Fibroblast of mammary gland (primary cell): Measurements from ENCODE around the gene SAXO2.

Experiments used
- DNase-seq: peaks from one replicate; pipeline ENCODE4 v3.0.0-alpha.2; 2010; ENCODE audit warnings: low read depth
- H3K4me3 ChIP-seq: 2 replicates; pipeline ENCODE4 v1.5.1; 2011; ENCODE audit warnings: low read depth, mild to moderate bottlenecking, low read length, moderate library complexity; ENCODE audit not compliant: control insufficient read depth
- TF ChIP-seq, protein P1 (sequence below): conservative IDR thresholded peaks from 2 replicates; pipeline ENCODE4 v1.5.1; 2011; ENCODE audit warnings: low read depth, low read length, inconsistent platforms; ENCODE audit not compliant: control insufficient read depth, insufficient read depth

Gene SAXO2

DNA sequence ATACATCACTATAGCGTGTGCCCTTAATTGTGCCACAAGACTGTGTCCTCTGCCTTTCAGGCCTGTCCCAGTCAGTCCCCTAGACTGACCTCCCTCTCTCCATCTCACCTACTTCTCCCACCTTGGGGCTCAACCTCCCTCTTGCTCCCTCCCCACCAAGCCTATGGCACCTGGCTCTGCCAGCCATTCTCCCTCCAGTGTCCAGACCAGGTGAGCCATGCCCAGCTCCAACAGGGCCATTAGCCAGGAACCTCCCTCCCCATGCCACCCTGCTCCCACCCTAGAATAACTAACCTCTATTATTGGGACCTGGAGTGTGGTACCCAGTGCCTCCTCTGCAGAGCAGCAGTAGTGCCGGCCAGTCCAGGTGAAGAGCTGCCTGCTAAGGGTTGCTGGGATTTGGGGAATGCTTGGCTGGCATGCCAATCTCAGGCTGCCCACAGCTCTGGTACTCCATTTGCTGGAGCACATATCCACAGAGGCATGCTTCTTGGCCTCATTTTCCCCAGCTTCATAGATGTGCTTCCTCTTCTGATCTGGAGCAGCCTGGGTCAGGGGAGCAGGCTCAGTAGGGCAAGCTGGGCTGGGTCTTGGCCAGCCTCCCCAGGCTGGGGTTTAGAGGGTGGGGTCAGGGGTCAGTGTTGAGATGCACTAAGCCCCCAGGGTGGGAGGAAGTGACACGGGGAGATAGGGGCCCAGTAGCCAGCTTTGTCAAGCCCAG, 38.8 kb downstream of the SAXO2 start:
- DNase-seq = no peak
- no peak overlapping the region for H3K4me3 ChIP-seq
- TF ChIP-seq, protein P1, sequence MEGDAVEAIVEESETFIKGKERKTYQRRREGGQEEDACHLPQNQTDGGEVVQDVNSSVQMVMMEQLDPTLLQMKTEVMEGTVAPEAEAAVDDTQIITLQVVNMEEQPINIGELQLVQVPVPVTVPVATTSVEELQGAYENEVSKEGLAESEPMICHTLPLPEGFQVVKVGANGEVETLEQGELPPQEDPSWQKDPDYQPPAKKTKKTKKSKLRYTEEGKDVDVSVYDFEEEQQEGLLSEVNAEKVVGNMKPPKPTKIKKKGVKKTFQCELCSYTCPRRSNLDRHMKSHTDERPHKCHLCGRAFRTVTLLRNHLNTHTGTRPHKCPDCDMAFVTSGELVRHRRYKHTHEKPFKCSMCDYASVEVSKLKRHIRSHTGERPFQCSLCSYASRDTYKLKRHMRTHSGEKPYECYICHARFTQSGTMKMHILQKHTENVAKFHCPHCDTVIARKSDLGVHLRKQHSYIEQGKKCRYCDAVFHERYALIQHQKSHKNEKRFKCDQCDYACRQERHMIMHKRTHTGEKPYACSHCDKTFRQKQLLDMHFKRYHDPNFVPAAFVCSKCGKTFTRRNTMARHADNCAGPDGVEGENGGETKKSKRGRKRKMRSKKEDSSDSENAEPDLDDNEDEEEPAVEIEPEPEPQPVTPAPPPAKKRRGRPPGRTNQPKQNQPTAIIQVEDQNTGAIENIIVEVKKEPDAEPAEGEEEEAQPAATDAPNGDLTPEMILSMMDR = no peak

DNA sequence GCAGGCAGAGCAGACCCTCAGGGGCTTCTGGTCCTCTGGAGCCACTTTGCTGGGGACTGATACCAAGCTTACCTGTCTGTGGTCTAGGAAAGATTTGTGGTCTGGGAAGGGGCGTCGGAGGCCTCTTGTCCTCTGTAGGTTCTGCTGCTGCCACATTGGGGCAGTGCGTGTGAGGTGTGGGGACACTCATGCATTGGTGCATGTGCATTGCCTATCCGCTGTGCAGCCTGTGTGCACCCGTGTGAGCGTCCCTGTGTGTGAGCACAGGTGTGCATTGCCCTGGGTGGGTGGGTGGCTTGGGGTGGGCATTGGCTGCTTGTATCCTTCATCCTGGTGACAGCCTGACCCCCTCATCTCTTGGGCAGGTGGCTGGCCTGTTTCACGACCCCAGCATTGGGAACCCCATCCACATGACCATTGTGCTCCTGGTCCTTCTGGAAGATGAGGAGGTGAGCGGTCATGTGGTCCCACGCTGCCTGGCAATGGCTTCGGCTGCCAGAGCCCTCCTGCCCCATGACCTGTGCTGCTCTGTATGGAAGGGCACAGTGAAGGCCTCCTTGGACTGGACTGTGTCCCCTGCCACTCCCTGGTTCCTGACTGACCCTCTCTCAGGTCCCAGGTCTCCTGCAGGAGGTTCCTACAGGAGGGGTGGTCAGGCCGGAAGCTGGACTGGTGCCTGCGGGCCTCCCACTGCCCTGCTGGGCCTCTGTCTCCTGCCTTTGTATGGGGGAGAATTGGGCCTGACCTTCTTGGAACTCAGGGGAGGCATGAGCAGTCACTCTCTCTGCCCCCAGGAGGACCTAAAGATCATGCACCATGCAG, 41.5 kb downstream of the SAXO2 start:
- TF ChIP-seq, protein P1 = no peak
- DNase-seq = no peak
- H3K4me3 ChIP-seq = no peak overlapping the region

DNA sequence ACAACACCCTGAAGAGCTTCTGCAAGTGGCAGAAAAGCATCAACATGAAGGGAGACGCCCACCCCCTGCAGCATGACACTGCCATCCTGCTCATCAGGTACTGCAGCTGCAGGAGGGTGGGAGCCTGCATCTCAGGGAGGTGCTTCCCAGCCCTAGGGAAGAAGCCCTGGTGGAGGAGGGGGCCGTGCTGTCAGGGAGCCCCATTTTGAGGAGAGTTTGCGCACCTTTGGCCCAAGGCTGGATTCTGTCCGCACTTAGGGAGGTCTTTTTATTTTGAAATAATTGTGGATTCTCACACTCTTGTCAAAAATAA, 42.1 kb downstream of the SAXO2 start:
- TF ChIP-seq, protein P1 = no peak
- no peak overlapping the region for H3K4me3 ChIP-seq
- DNase-seq = no peak

DNA sequence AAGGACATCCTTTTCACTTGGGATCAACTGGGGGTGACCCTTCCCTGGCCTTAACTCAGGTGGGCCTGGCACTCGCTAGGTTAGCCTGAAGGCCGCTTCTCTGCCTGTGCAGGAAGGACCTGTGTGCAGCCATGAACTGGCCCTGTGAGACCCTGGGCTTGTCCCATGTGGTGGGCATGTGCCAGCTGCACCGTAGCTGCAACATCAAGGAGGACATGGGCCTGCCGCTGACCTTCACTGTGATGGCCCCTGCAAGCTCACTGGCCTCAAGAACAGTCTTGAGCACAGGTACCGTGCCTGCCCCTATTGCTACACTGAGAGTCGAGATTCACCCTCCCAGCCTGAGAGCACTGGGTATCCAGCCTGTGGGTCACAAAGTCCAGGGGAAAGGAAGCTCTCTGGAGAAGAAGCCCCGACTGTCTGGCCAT, 43.0 kb downstream of the SAXO2 start:
- DNase-seq = no peak
- TF ChIP-seq, protein P1 = no peak

DNA sequence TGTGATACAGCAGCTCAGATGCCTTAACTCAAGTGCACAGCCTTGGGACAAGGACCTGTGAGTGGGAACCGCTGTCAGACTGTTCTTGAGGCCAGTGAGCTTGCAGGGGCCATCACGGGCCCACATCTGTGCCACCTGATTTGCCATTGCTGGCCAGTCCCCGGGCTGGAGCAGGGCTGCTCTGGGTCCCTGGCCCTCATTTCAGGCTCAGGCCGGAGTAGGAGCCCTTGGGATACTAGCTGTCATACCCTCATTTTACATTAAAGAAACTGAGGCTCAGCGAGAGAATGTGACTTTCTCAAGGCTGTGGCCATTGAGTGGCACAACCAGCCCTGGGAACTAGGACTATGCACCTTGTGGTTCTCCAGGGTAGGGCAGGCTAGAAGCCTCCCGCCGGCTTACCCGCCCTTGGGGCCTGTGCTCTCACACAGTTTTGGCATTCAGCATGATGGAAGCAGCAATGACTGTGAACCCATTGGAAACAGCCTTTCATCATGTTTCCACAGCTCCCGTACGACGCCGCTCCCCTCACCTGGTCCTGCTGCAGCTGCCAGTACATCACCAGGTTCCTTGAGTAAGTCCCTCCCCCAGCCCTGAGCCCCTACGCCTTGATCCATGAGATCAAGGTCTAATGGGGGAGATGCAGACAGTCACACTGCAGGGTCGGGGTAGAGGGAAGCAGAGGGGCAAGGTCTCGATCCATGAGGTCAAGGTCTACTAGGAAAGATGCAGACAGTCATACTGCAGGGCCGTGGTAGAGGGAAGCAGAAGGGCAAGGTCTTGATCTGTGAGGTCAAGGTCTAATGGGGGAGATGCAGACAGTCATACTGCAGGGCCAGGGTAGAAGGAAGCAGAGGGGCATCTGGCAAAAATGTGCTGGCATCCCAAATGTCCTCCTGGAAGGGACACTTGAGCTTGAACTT, 44.4 kb downstream of the SAXO2 start:
- H3K4me3 ChIP-seq = no peak overlapping the region
- TF ChIP-seq, protein P1 = no peak
- no peak for DNase-seq

More for the DNA sequence above, 43.0 kb downstream of the SAXO2 start:
- no peak overlapping the region for H3K4me3 ChIP-seq

DNA sequence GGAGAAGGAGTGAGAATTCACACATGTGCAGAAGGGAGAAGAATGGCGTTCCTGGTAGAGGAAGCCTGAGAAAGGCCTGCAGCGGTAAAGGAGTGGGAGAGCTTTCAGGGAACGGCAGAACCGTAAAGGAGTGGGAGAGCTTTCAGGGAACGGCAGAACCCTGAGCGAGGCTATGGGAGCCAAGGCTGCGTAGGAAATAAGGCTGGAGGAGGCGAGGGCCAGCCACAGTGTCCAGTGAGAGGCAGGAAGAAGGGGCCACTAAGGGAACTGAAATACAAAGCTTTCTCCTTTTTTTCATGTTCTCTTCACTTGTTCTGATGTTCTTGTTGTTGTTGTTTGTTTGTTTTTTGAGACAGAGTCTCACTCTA, 45.1 kb downstream of the SAXO2 start:
- TF ChIP-seq, protein P1 = no peak
- DNase-seq = no peak
- no peak overlapping the region for H3K4me3 ChIP-seq
